Thyroid gland (tissue), 4 donors: Measurements from ENCODE around the gene LINC01488. TPM values are rescaled to one million over a fixed set of nuclear protein-coding genes. Genes with fewer than 3 reads are reported as not detected.

Experiments used
- DNase-seq, 2 donors: peaks; one replicate each; pipeline ENCODE4 v3.0.0-alpha.2; 2019
- H3K27ac ChIP-seq, 3 donors: fragments of 200-600 bp; sonication (generic); 1 replicate in 2 of 3; 2 replicates in 1 of 3; pipeline ENCODE4 v1.5.1; 2016 to 2019; ENCODE audit warnings: mild to moderate bottlenecking in 1 of 3, moderate library complexity in 1 of 3
- H3K27me3 ChIP-seq: fragments of 200-600 bp; sonication (generic); one replicate; pipeline ENCODE4 v1.5.1; 2019
- H3K36me3 ChIP-seq, 2 donors: fragments of 200-600 bp; sonication (generic); one replicate each; pipeline ENCODE4 v1.5.1; 2016 to 2019
- H3K4me1 ChIP-seq, 2 donors: fragments of 200-600 bp; sonication (generic); one replicate each; pipeline ENCODE4 v1.5.1; 2017 to 2019
- H3K4me3 ChIP-seq, 3 donors: fragments of 200-600 bp; sonication (generic); replicated peaks in 1 of 3; 1 replicate in 2 of 3; 2 replicates in 1 of 3; pipeline ENCODE4 v1.5.1; 2016; ENCODE audit warnings: mild to moderate bottlenecking in 1 of 3
- H3K9me3 ChIP-seq: fragments of 200-600 bp; sonication (generic); one replicate; pipeline ENCODE4 v1.5.1; 2017
- CTCF ChIP-seq, 6 experiments: fragments of 200-600 bp in 3 of 6; fragments of 450-650 bp in 3 of 6; sonication (generic) in 3 of 6; IDR thresholded peaks; one replicate each; pipeline ENCODE4 v1.5.1; 2016 to 2019; ENCODE audit warnings: antibody characterized with exemption in 6 of 6, mild to moderate bottlenecking in 2 of 6, inconsistent platforms in 1 of 6, moderate library complexity in 1 of 6
- POLR2A ChIP-seq, 2 donors: fragments of 450-650 bp; IDR thresholded peaks; one replicate each; pipeline ENCODE4 v1.6.1; 2017; ENCODE audit warnings: antibody characterized with exemption in 2 of 2, mild to moderate bottlenecking in 2 of 2, moderate library complexity in 1 of 2
- WGBS, 2 donors: methylation state at CpG; one replicate each; pipeline ENCODE4 v1.1.5; 2017; 5-methylcytosine and 5-hydroxymethylcytosine counted together
- intact Hi-C: fragments of 100-400 bp; cut with DNase I; formaldehyde crosslinking; loops from one replicate; pipeline ENCODE4 v1.15.1; 2023
- total RNA-seq, 4 donors: library from RNA; depleted of rRNA; stranded (reverse); fragments of >200 nt; gene quantifications; one replicate each; pipeline ENCODE4 v1.2.3, GENCODE V29; 2016

LINC01488 gene
- total RNA-seq, 4 donors from 2014 or later = not detected

DNA sequence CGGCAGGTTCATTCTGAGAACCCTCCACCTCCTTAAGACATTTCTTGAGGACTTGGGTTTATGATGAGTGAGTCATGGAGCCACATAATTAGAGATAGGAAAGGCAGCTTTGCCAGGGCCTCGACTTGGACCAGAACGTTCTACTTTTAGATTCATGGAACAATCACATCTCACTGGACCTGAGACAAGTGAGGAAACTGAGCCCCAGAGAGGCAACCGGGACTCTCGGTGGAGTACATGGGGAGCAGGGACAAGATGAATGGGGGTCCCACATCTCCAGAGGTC, 59.5 kb downstream of the LINC01488 start:
- Histone ChIP-seq H3K27me3 (no peaks in the 10 kb centered on the region), H3K27ac (peak overlapping the region; percentile 63 to 88 (median 69)), H3K36me3 (no peaks in the 10 kb centered on the region), H3K4me1 (peaks cover 28 to 43% of the 10 kb centered on the region in 2 donors), H3K9me3 (no peaks in the 10 kb centered on the region), H3K4me3 (no peak overlapping the region)
- intact Hi-C loops = no loop called here
- TF ChIP-seq POLR2A (IDR thresholded peaks at IDR 0.05) = no peak
- no peak for TF ChIP-seq CTCF (IDR thresholded peaks at IDR 0.05)
- DNase-seq = no peak
- 84 to 93% methylated on average over 5 of the region's 5 CpGs for WGBS, 2 donors

- Histone ChIP-seq H3K27ac (peak overlapping the region; percentile 63 to 88 (median 69)), H3K27me3 (no peaks in the 10 kb centered on the region), H3K36me3 (no peaks in the 10 kb centered on the region), H3K9me3 (no peaks in the 10 kb centered on the region), H3K4me1 (peaks cover 28 to 43% of the 10 kb centered on the region in 2 donors), H3K4me3 (no peak overlapping the region)
- peak; percentile 84 to 85 for DNase-seq
- intact Hi-C loops = no loop called here
- 30 to 31% methylated on average over 8 of the region's 8 CpGs for WGBS, 2 donors
- peak in 1 of 2 donors; percentile 45 for TF ChIP-seq POLR2A (IDR thresholded peaks at IDR 0.05)
- no peak for TF ChIP-seq CTCF (IDR thresholded peaks at IDR 0.05)
Observed at GRCh38 chr11:69541501-69542313, 60.2 kb downstream of the LINC01488 start.

DNA sequence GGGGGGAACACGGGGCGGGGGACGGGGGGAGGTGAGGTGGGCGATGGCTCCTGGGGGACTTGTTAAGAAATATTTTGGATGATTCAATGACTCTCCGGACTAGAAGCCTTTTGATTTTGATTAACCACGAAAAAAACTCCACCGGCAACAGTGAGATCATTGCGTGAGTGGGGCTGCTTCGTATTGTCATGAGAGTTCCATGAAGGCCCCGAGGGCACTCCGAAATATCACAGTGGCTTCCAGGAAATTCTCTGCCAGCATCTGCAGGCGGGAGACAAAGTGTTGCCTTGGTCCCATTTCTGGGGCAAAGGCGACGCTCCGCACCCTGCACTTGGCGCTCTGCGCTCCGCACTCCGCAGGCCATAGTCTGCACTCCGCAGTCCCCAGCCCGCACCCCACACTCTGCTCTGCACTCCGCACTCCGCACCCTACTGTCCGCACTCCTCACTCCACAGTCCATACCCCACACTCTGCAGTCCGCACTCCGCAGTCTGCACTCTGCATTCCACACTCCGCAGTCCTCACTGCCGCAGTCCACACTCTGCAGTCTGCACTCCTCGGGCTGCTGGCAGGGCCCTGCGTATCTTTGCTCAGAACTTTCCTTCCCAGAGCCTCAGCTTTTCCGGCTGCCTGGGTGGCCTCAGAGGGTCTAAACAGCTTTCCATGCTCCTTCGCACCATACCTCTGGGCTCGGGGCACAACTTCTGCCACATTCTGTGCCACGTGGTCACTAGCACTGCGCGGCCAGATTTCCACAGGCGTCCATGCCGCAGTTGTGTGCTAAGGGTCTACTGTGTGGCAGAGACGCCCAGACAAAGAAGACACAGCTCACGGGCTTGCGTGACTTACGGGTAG, 61.1 kb downstream of the LINC01488 start:
- DNase-seq = no peak
- Histone ChIP-seq H3K9me3 (no peaks in the 10 kb centered on the region), H3K27ac (peak overlapping the region in 1 of 3 donors; percentile 88), H3K36me3 (no peaks in the 10 kb centered on the region), H3K4me1 (peaks cover 28 to 43% of the 10 kb centered on the region in 2 donors), H3K27me3 (no peaks in the 10 kb centered on the region), H3K4me3 (no peak overlapping the region)
- 85 to 87% methylated on average over 42 of the region's 42 CpGs for WGBS, 2 donors
- TF ChIP-seq POLR2A (IDR thresholded peaks at IDR 0.05) (no peak), CTCF (IDR thresholded peaks at IDR 0.05) (no peak)
- intact Hi-C loops = no loop called here

Other genes starting within 250 kb of the LINC01488 start
- gene MYEOV, start 187.5 kb upstream of the LINC01488 start, total RNA-seq = 1 to 10 TPM in 1 of 4 donors, under 1 TPM in 2, not detected in 1; 0.42 to 2.6 (median 0.68) TPM
- 100 to 1,000 TPM in 1 of 4 donors, 10 to 100 TPM in 3; 55.1 to 110 (median 94.6) TPM for gene CCND1, start 159.5 kb downstream of the LINC01488 start, total RNA-seq
- gene LTO1, start 193.7 kb downstream of the LINC01488 start, total RNA-seq = 10 to 100 TPM; 23.5 to 40.0 (median 26.9) TPM
- not detected for gene FGF19, start 222.4 kb downstream of the LINC01488 start, total RNA-seq